Liver (tissue), 3 donors: ENCODE measurements around the gene STUM.

Source experiments
- EGR1 ChIP-seq, 2 donors: IDR thresholded peaks; 2 replicates each; pipeline ENCODE4 v1.6.1; 2016 to 2018; ENCODE audit warnings: antibody characterized with exemption in 2 of 2, low read depth in 2 of 2
- FOXA1 ChIP-seq: IDR thresholded peaks from 2 replicates; pipeline ENCODE4 v1.6.1; 2016; ENCODE audit warnings: antibody characterized with exemption
- GABPA ChIP-seq, 2 donors: IDR thresholded peaks in 1 of 2; conservative IDR thresholded peaks in 1 of 2; 2 replicates each; pipeline ENCODE4 v1.6.1; 2016; ENCODE audit warnings: antibody characterized with exemption in 2 of 2, mild to moderate bottlenecking in 1 of 2, moderate library complexity in 1 of 2
- NR2F2 ChIP-seq: IDR thresholded peaks from 2 replicates; pipeline ENCODE4 v1.6.1; 2016; ENCODE audit warnings: antibody characterized with exemption
- RAD21 ChIP-seq, 2 donors: IDR thresholded peaks; 2 replicates each; pipeline ENCODE4 v1.6.1; 2016; ENCODE audit warnings: antibody characterized with exemption in 2 of 2, mild to moderate bottlenecking in 2 of 2
- RXRA ChIP-seq, 2 donors: IDR thresholded peaks; 2 replicates each; pipeline ENCODE4 v1.6.1; 2017 to 2018; ENCODE audit warnings: antibody characterized with exemption in 2 of 2, mild to moderate bottlenecking in 1 of 2
- TAF1 ChIP-seq: conservative IDR thresholded peaks from 2 replicates; pipeline ENCODE4 v1.6.1; 2016; ENCODE audit warnings: antibody characterized with exemption, mild to moderate bottlenecking
- YY1 ChIP-seq: IDR thresholded peaks from 2 replicates; pipeline ENCODE4 v1.6.1; 2016; ENCODE audit warnings: antibody characterized with exemption, mild to moderate bottlenecking
- TF ChIP-seq, protein P1 (sequence below): IDR thresholded peaks from 2 replicates; pipeline ENCODE4 v1.6.1; 2016; ENCODE audit warnings: antibody characterized with exemption
- TF ChIP-seq, protein P2 (sequence below): IDR thresholded peaks from 2 replicates; pipeline ENCODE4 v1.6.1; 2016; ENCODE audit warnings: antibody characterized with exemption
- TF ChIP-seq, protein P3 (sequence below): IDR thresholded peaks from 2 replicates; pipeline ENCODE4 v1.6.1; 2016; ENCODE audit warnings: antibody characterized with exemption
- TF ChIP-seq, protein P4 (sequence below): fragments of 150-350 bp; IDR thresholded peaks from 2 replicates; pipeline ENCODE4 v1.5.1; 2017; ENCODE audit warnings: improper control_type of control experiment, low read depth, low read length; ENCODE audit not compliant: missing input control
- TF ChIP-seq, protein P5 (sequence below): IDR thresholded peaks from 2 replicates; pipeline ENCODE4 v1.6.1; 2016; ENCODE audit warnings: antibody characterized with exemption, mild to moderate bottlenecking
- donor health status: healthy.
- donor health status: healthy.

DNA sequence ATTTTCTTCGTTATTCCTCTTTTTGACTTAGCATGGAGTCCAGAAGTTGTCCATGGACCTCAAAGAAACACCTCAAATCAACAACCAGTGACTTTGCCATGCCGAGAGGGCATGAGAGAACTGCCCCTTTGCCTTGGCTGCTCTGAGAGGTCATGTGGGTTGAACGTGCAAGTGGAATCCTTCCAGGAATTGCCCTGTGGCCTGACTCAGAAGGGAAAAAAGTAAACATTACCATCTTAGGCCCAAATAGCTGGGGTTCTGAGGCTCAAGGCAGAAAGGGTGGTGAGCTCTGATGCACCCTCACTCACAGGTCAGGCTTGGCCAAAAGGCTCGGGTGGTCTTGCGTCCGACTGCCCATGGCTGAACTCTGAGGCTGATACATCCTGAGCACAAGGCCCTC lies 15.1 kb downstream of the STUM start:
- TF ChIP-seq RAD21 (IDR thresholded peaks at IDR 0.05) (no peak), YY1 (no peak), TAF1 (no peak), FOXA1 (no peak), NR2F2 (no peak), EGR1 (IDR thresholded peaks at IDR 0.05; ENCODE audit: low read depth in 2 of 2) (no peak), RXRA (IDR thresholded peaks at IDR 0.05) (no peak), GABPA (IDR thresholded peaks at IDR 0.05 in 1 of 2, conservative IDR thresholded peaks at IDR 0.05 in 1 of 2) (no peak)
- TF ChIP-seq, protein P1, sequence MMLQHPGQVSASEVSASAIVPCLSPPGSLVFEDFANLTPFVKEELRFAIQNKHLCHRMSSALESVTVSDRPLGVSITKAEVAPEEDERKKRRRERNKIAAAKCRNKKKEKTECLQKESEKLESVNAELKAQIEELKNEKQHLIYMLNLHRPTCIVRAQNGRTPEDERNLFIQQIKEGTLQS = no peak
- TF ChIP-seq, protein P2, sequence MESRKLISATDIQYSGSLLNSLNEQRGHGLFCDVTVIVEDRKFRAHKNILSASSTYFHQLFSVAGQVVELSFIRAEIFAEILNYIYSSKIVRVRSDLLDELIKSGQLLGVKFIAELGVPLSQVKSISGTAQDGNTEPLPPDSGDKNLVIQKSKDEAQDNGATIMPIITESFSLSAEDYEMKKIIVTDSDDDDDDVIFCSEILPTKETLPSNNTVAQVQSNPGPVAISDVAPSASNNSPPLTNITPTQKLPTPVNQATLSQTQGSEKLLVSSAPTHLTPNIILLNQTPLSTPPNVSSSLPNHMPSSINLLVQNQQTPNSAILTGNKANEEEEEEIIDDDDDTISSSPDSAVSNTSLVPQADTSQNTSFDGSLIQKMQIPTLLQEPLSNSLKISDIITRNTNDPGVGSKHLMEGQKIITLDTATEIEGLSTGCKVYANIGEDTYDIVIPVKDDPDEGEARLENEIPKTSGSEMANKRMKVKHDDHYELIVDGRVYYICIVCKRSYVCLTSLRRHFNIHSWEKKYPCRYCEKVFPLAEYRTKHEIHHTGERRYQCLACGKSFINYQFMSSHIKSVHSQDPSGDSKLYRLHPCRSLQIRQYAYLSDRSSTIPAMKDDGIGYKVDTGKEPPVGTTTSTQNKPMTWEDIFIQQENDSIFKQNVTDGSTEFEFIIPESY = no peak
- TF ChIP-seq, protein P3, sequence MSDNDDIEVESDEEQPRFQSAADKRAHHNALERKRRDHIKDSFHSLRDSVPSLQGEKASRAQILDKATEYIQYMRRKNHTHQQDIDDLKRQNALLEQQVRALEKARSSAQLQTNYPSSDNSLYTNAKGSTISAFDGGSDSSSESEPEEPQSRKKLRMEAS = no peak
- TF ChIP-seq, protein P4, sequence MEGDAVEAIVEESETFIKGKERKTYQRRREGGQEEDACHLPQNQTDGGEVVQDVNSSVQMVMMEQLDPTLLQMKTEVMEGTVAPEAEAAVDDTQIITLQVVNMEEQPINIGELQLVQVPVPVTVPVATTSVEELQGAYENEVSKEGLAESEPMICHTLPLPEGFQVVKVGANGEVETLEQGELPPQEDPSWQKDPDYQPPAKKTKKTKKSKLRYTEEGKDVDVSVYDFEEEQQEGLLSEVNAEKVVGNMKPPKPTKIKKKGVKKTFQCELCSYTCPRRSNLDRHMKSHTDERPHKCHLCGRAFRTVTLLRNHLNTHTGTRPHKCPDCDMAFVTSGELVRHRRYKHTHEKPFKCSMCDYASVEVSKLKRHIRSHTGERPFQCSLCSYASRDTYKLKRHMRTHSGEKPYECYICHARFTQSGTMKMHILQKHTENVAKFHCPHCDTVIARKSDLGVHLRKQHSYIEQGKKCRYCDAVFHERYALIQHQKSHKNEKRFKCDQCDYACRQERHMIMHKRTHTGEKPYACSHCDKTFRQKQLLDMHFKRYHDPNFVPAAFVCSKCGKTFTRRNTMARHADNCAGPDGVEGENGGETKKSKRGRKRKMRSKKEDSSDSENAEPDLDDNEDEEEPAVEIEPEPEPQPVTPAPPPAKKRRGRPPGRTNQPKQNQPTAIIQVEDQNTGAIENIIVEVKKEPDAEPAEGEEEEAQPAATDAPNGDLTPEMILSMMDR = no peak
- TF ChIP-seq, protein P5, sequence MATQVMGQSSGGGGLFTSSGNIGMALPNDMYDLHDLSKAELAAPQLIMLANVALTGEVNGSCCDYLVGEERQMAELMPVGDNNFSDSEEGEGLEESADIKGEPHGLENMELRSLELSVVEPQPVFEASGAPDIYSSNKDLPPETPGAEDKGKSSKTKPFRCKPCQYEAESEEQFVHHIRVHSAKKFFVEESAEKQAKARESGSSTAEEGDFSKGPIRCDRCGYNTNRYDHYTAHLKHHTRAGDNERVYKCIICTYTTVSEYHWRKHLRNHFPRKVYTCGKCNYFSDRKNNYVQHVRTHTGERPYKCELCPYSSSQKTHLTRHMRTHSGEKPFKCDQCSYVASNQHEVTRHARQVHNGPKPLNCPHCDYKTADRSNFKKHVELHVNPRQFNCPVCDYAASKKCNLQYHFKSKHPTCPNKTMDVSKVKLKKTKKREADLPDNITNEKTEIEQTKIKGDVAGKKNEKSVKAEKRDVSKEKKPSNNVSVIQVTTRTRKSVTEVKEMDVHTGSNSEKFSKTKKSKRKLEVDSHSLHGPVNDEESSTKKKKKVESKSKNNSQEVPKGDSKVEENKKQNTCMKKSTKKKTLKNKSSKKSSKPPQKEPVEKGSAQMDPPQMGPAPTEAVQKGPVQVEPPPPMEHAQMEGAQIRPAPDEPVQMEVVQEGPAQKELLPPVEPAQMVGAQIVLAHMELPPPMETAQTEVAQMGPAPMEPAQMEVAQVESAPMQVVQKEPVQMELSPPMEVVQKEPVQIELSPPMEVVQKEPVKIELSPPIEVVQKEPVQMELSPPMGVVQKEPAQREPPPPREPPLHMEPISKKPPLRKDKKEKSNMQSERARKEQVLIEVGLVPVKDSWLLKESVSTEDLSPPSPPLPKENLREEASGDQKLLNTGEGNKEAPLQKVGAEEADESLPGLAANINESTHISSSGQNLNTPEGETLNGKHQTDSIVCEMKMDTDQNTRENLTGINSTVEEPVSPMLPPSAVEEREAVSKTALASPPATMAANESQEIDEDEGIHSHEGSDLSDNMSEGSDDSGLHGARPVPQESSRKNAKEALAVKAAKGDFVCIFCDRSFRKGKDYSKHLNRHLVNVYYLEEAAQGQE = no peak
